CMK (cell line): ENCODE data around the gene TMED4.

Source experiments
- DNase-seq: peaks from one replicate; pipeline ENCODE4 v3.0.0-alpha.2; 2010; ENCODE audit warnings: low read depth

TMED4 gene

DNA sequence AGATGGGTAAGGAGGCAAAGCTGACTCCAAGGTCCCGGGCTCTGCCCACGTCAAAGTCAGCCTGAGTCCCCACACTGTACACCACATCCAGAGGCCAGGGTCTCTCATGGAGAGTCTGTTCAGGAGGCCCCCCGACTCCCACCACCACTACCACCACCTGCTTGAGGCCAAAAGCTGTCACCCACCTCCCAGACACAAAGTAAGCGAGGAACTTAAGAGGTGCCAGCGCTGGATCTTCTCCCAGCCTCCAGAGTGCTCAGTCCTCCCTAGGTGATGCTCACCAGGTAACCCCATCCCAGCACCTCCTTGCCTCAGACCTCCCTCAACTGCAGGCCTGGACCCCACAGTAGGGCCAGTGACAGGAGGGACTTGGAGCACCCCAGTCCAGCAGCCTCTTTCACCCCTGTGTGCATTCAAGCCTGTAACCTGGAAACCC, 41.4 kb downstream of the TMED4 start:
- no peak for DNase-seq

DNA sequence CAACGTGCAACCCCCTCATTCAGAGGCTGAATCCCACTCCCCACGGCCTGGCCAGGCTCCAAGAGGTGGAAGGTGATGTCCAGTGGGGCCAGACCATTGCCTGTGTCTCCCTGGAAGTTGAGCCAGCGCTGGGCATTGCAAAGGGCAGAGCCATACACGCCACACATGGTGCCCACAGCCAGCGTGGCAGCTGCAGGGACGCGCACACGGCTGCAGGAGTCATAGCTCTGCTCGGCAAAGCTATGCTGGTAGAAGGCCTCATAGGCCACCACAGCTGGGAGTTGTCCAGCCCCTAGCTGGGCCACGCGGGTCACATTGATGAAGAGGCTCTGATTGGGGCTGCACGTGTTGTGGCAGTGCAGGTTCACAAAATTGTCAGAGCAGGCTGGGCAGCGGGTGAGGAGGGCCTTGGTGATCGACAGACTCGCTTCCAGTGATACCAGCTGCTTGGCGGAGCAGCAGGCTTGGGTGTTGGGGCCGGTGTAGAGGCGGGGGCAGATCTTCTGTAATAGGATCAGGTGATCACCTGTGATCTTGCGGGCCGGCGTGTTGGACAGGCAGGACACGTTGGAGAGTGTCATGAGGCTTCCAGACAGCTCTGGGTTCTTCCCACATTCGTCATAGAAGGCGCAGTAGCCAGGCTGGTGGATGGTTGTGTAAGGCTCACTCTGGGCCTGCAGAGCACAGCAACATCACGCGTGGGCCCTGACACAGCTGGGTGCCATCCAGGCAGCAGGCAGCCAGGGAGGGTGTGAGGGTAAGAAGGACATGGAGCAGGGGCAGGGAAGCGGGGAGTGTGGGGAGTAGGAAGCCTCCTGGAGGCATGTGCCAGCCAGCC, 42.1 kb downstream of the TMED4 start:
- no peak for DNase-seq

- no peak for DNase-seq
Measured at GRCh38 chr7:44538798-44539668, 43.0 kb downstream of the TMED4 start.

DNA sequence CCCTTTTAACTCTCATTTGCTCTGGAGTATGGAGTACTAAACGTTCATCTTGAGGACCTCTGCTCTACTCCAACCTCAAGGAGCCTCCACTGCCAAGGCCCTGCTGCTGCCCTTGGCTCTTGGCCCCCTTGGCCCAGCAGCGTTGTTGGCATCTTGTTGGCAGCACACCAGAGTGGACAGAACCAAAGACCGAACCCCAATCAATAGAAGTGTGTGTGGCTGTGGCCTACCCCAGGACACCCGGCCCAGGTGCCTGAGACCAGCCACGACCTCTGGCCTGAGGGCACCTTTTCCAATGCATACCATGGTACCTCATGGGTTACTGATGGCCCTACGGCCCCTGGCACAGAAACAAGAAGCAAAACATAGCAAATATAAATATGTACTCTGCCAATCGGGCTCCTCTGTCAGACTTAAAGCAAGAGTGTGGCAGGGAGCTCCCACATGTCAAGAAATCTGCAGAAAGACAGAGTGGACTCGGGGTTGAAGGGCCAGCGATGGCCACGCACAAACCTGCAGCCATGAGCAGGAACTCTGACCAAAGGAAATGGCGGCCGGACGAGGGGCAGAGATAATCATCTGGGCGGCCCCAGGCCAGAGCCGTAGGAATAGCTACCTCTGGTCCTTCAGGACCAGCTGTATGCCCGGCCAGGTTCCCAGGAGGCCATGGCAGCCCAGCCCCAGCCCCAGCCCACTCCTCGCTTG, 43.8 kb downstream of the TMED4 start:
- DNase-seq, result no peak

- DNase-seq, result no peak
Measured at GRCh38 chr7:44537442-44537841, 44.6 kb downstream of the TMED4 start.

DNA sequence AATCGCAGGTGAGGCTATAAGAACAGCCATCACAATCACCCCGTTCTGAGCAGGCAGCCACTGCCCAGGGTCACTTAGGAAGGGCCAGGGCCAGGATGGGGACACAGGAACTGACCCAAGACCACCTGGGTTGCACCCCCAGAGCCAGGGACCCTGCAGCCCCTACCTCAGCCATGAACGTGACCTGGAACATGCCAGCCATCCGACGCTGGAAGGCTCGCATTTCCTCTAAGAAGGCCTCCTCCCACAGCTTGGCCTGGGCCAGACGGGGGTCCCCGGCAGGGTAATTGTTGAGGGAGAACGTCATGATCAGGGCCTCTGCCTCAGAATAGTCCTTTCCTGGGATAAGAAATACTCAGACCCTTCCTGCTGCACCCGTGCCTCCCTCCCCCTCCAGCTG, 45.9 kb downstream of the TMED4 start:
- no peak for DNase-seq

DNA sequence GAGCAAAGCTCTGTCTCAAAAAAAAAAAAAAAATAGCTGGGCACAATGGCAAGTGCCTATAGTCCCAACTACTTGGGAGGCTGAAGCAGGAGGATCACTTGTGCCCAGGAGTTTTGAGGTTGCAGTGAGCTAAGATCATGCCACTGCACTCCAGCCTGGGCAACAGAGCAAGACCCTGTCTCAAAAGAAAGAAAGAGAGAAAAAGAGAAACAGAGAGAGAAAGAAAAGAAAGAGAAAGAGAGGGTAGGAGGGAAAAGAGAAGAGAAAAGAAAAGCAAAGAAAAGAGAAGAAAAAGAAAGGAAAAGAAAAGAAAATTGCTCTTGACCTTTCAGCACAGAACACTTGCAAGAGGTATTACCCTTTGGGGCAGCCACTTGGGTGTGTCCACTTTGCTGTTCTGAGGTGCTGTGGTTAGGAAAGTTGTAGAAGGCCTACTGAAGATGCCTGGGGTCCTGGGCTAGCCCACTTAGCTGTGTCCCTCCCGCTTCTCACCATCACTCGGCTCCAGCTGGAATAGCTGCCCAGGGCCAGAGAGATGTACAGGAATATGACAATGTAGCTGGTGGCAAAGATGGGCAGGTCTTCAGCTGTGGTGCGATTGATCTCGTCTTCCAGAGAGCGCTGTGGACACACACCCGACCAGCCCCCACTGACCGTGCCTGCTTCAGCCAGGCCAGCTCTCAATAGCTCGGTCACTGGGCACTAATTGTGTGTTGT, 46.5 kb downstream of the TMED4 start:
- no peak for DNase-seq

- peak; percentile 29 for DNase-seq
Measured at GRCh38 chr7:44534501-44534900, 47.5 kb downstream of the TMED4 start.

DNA sequence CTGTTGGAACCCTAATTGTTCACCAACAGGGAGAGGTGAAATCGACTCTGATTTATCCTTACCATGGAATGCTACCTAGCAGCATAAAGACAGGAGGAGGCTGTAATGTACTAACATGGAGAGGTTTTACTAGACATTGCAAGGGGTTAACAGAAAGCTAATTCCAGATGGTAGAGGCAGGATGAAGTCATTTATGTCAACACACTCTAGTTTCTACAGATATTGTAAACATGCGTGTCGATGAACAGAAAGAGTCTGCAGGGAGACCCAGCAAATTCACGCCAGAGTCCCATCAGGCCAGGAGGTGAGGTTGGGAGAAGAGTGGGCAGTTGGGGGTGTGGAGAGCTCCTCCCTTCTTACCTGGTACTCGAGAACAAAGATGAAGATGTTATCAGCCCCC, 47.9 kb downstream of the TMED4 start:
- no peak for DNase-seq

DNA sequence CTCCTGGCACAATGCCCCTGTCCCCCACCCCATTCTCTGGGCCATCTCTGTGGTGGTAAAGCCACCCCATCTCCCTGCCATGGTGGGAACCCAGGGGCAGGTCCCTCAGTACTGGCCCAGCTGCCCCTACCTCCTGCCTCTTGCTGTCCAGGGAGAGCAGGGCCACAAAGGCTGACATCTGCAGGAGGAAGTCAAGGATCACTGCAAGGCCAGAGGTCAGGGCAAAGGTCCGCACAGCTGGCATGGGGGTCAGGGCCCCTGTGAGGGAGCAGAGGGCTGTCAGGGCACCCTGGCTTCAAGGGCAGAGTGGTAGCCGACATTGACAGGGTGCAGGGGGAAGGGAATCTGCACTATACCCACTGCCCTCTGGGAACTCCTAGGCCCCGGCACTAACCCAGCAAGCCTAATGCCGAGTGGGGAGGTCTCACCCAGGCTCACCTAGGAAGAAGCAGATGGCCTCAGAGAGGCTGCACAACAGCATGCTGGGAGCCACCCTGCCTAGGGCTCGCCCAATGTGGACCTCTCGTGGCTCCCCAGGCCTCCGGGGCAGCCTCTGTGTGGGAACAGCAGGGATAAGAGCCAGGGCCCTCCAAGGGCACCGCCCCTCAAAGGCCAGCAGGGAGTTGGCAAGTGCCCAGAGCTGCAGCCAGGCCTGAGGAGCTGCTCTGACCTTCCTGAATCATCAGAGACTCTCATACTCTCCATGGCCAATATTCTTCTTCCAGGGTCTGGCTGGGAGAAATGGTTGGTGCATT, 48.6 kb downstream of the TMED4 start:
- DNase-seq, result no peak

DNA sequence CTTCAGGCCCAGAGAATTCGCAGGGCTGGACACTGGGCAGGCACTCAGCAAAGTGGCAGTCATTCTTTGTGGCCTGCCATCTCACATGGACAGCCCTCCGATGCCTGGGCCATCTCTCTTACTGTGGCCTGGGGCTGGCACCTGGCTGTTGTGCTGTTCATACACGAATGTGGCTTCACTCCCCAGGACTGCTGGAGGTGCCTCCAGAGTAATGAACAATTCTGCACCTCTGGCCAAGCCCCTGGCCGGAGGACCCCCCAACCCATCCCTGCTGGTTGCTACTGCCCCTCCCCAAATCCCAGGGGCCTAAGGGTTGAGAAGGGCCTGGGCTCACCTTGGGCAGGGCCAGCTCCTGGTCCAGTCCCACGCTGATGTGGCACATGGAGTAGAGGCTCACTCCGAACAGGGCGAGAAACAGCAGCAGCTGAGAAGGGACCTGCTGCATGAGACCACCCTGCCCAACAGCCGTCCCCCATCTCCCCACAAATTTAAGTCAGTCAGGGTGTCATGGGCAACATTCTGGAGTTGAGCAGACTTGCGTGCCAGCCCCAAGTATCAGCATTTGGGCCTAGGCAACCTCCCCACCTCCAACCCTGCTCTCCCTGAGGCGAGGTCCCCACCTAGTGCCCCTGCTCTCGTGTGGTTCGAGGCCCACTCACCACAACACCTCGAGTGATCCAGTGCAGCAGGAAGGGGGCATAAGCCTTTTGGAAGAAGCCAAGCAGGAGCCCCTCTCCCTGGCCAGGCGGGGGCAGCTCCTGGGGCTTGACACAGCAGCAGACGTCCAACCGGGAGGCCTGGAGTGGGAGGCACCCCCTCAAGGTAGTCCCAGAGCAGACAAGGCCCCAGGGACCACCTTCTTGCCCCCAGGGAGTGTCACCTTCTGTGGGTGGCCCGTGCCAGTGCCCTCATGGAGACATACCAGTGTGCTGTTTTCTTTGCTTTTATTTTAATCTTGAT, 50.3 kb downstream of the TMED4 start:
- DNase-seq, result no peak

DNA sequence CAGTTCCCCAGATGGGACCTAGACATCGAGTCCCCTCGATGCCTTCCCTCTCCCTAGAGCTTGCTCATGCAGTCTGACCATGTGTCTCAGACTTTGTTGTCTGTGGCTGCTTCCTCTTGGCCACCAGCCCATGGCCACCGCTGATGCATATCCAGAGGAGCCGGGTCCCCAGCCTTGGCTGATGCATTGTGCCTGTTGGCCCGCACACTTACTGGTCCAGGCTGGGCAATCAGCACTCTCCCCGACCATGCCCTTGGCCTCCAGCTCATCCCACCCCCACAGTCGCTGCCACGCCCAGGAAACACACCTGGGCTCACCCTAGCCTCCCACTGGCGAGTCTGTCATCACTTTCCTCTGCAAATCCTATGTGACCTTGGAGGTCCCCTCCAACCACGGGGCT, 51.0 kb downstream of the TMED4 start:
- DNase-seq, result no peak
